Mesenchymal stem cell (in vitro differentiated cells and primary cell): ENCODE data around the gene PLA2G4C.
"Not testable (repeated sequence)": the region's sequence is repeated elsewhere in the genome, so short reads cannot be mapped to it uniquely, and the experiment has no call there.

Experiments used
- DNase-seq: peaks from one replicate; pipeline ENCODE4 v3.0.0-alpha.2; 2013
- H2AFZ ChIP-seq: one replicate; pipeline ENCODE4 v1.6.1; 2013; ENCODE audit warnings: low read depth, mild to moderate bottlenecking, control low read depth, inconsistent platforms, low read length, moderate library complexity
- H2AK5ac ChIP-seq: 2 replicates; pipeline ENCODE4 v1.6.1; 2013; ENCODE audit warnings: low read length, moderate library complexity, mild to moderate bottlenecking, inconsistent platforms; ENCODE audit not compliant: severe bottlenecking
- H2BK120ac ChIP-seq: one replicate; pipeline ENCODE4 v1.6.1; 2013; ENCODE audit warnings: low read depth, mild to moderate bottlenecking, inconsistent platforms, low read length, moderate library complexity
- H2BK12ac ChIP-seq, 2 experiments: one replicate each; pipeline ENCODE4 v1.6.1; 2013; ENCODE audit warnings: inconsistent platforms in 2 of 2, low read length in 2 of 2, mild to moderate bottlenecking in 2 of 2, moderate library complexity in 2 of 2, control low read depth in 1 of 2
- H2BK15ac ChIP-seq: one replicate; pipeline ENCODE4 v1.6.1; 2013; ENCODE audit warnings: mild to moderate bottlenecking, low read depth, inconsistent platforms; ENCODE audit not compliant: poor library complexity, severe bottlenecking
- H2BK5ac ChIP-seq: 2 replicates; pipeline ENCODE4 v1.6.1; 2013; ENCODE audit warnings: low read depth, mild to moderate bottlenecking, low read length, control low read depth, inconsistent platforms; ENCODE audit not compliant: poor library complexity, severe bottlenecking
- H3K14ac ChIP-seq, 2 experiments: one replicate each; pipeline ENCODE4 v1.6.1; 2013; ENCODE audit warnings: inconsistent platforms in 2 of 2, low read length in 2 of 2, control low read depth in 1 of 2, mild to moderate bottlenecking in 1 of 2, moderate library complexity in 1 of 2
- H3K18ac ChIP-seq, 2 experiments: one replicate each; pipeline ENCODE4 v1.6.1; 2013; ENCODE audit warnings: inconsistent platforms in 2 of 2, low read length in 2 of 2, control low read depth in 1 of 2, low read depth in 1 of 2, mild to moderate bottlenecking in 1 of 2
- H3K23ac ChIP-seq, 2 experiments: one replicate each; pipeline ENCODE4 v1.6.1; 2013; ENCODE audit warnings: inconsistent platforms in 2 of 2, low read length in 2 of 2, mild to moderate bottlenecking in 2 of 2, moderate library complexity in 2 of 2, control low read depth in 1 of 2
- H3K27ac ChIP-seq: 2 replicates; pipeline ENCODE4 v1.5.1; 2013; ENCODE audit warnings: mild to moderate bottlenecking, moderate library complexity, low read length, control low read depth, inconsistent platforms; ENCODE audit not compliant: poor library complexity, severe bottlenecking
- H3K27me3 ChIP-seq, 2 experiments: 2 replicates each; pipeline versions ENCODE4 v1.6.1 to v1.7.0; 2013; ENCODE audit warnings: low read length in 2 of 2, mild to moderate bottlenecking in 2 of 2, moderate library complexity in 2 of 2, control low read depth in 1 of 2, inconsistent platforms in 1 of 2; ENCODE audit not compliant: control insufficient read depth in 1 of 2, insufficient read depth in 1 of 2
- H3K36me3 ChIP-seq, 2 experiments: 2 replicates each; pipeline versions ENCODE4 v1.6.1 to v1.7.0; 2013; ENCODE audit warnings: low read length in 2 of 2, control low read depth in 1 of 2, inconsistent platforms in 1 of 2, low read depth in 1 of 2, mild to moderate bottlenecking in 1 of 2; ENCODE audit not compliant: insufficient read depth in 2 of 2, control insufficient read depth in 1 of 2
- H3K4ac ChIP-seq, 2 experiments: one replicate each; pipeline ENCODE4 v1.6.1; 2013; ENCODE audit warnings: inconsistent platforms in 2 of 2, low read length in 2 of 2, mild to moderate bottlenecking in 2 of 2, moderate library complexity in 2 of 2, control low read depth in 1 of 2, low read depth in 1 of 2
- H3K4me1 ChIP-seq: 2 replicates; pipeline ENCODE4 v1.6.1; 2013; ENCODE audit warnings: low read depth, low read length, control low read depth; ENCODE audit not compliant: control insufficient read depth, insufficient read depth
- H3K4me2 ChIP-seq: 2 replicates; pipeline ENCODE4 v1.6.1; 2013; ENCODE audit warnings: low read length, mild to moderate bottlenecking, inconsistent platforms; ENCODE audit not compliant: poor library complexity, severe bottlenecking
- H3K4me3 ChIP-seq, 2 experiments: 2 replicates each; pipeline versions ENCODE4 v1.5.1 to v1.7.0; 2013; ENCODE audit warnings: low read length in 2 of 2, mild to moderate bottlenecking in 2 of 2, control low read depth in 1 of 2, low read depth in 1 of 2; ENCODE audit not compliant: insufficient read depth in 1 of 2
- H3K79me1 ChIP-seq: replicated peaks from 2 replicates; pipeline ENCODE4 v1.6.1; 2013; ENCODE audit warnings: mild to moderate bottlenecking, control low read depth, low read length, inconsistent platforms; ENCODE audit not compliant: poor library complexity, severe bottlenecking
- H3K9ac ChIP-seq: 2 replicates; pipeline ENCODE4 v1.7.0; 2013; ENCODE audit warnings: mild to moderate bottlenecking, low read length, moderate library complexity
- H3K9me3 ChIP-seq: 2 replicates; pipeline ENCODE4 v1.7.0; 2013; ENCODE audit warnings: mild to moderate bottlenecking, low read length; ENCODE audit not compliant: control insufficient read depth
- H4K8ac ChIP-seq: one replicate; pipeline ENCODE4 v1.6.1; 2013; ENCODE audit warnings: inconsistent platforms, mild to moderate bottlenecking, low read length, moderate library complexity
- H4K91ac ChIP-seq: one replicate; pipeline ENCODE4 v1.6.1; 2013; ENCODE audit warnings: mild to moderate bottlenecking, low read length, inconsistent platforms
- WGBS: methylation state at CpG from one replicate; pipeline ENCODE4 v1.1.7; 2013; ENCODE audit warnings: mixed read lengths; 5-methylcytosine and 5-hydroxymethylcytosine counted together

PLA2G4C gene

GRCh38 chr19:48085076-48085475 is 25.5 kb downstream of the PLA2G4C start:
- no peak overlapping the region for H3K23ac ChIP-seq
- 62% methylated on average over 3 of the region's 3 CpGs for WGBS
- H2BK120ac ChIP-seq = no peak overlapping the region
- no peaks in the 10 kb centered on the region for H3K79me1 ChIP-seq
- no peak overlapping the region for H3K18ac ChIP-seq
- H4K91ac ChIP-seq = no peak overlapping the region
- no peak overlapping the region for H3K9ac ChIP-seq
- no peak overlapping the region for H3K4ac ChIP-seq
- H3K27me3 ChIP-seq = peaks cover 20 to 68% of the 10 kb centered on the region in 2 experiments
- H2BK15ac ChIP-seq = no peak overlapping the region
- no peak overlapping the region for H2BK12ac ChIP-seq
- no peak overlapping the region for H3K4me2 ChIP-seq
- H4K8ac ChIP-seq = no peak overlapping the region
- H3K9me3 ChIP-seq = peaks cover 23% of the 10 kb centered on the region
- no peak overlapping the region for H2AFZ ChIP-seq
- H3K36me3 ChIP-seq = no peaks in the 10 kb centered on the region
- H3K14ac ChIP-seq = no peak overlapping the region
- H3K4me1 ChIP-seq = no peaks in the 10 kb centered on the region
- H3K4me3 ChIP-seq = no peak overlapping the region
- H3K27ac ChIP-seq = no peak overlapping the region
- H2BK5ac ChIP-seq = no peak overlapping the region
- H2AK5ac ChIP-seq = no peak overlapping the region
- no peak for DNase-seq

DNA sequence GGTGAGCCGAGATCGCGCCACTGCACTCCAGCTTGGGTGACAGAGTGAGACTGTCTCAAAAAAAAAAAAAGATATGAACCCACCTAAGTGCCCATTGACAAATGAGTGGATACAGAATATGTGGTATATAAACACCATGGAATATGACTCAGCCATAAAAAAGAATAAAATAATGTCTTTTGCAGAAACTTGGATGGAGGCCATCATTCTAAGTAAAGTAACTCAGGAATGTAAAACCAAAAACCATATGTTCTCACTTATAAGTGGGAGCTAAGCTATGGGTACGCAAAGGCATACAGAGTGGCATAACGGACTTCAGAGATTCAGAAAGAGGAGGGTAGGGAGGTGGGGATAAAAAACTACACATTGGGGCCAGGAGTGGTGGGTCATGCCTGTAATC is 29.5 kb downstream of the PLA2G4C start:
- no peak overlapping the region for H2BK15ac ChIP-seq
- H3K4me2 ChIP-seq = no peak overlapping the region
- no peak overlapping the region for H2AK5ac ChIP-seq
- DNase-seq = no peak
- H2BK120ac ChIP-seq = no peak overlapping the region
- no peaks in the 10 kb centered on the region for H3K79me1 ChIP-seq
- H2BK12ac ChIP-seq = no peak overlapping the region
- H4K91ac ChIP-seq = no peak overlapping the region
- no peaks in the 10 kb centered on the region for H3K4me1 ChIP-seq
- H3K4me3 ChIP-seq = no peak overlapping the region
- H3K4ac ChIP-seq = no peak overlapping the region
- no peak overlapping the region for H4K8ac ChIP-seq
- H3K27ac ChIP-seq = no peak overlapping the region
- peaks cover 9 to 41% of the 10 kb centered on the region in 2 experiments for H3K27me3 ChIP-seq
- no peak overlapping the region for H3K23ac ChIP-seq
- WGBS = 93% methylated on average over 3 of the region's 5 CpGs
- H3K14ac ChIP-seq = no peak overlapping the region
- peaks cover 24% of the 10 kb centered on the region for H3K9me3 ChIP-seq
- no peak overlapping the region for H3K18ac ChIP-seq
- no peaks in the 10 kb centered on the region for H3K36me3 ChIP-seq
- no peak overlapping the region for H2BK5ac ChIP-seq
- H2AFZ ChIP-seq = no peak overlapping the region
- H3K9ac ChIP-seq = no peak overlapping the region

DNA sequence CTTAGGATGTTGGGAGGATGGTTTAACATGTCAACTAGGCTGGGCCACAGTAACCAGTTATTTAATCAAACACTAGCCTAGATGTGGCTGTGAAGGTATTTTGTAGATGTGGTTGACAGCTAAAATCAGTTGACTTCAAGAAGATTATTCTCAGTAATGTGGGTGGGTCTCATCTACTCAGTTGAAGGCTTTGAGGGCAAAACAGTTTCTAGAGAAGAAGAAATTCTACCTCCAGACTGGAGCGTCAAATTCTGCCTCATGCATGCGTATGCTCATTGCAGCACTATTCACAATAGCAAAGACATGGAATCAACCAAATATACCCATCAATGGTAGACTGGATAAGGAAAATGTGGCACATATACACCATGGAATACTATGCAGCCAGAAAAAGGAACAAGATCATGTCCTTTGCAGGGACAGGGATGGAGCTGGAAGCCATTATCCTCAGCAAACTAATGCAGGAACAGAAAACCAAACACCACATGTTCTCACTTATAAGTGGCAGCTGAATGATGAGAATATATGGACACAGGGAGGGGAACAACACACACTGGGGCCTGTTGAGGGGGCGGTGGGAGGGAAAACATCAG is 40.3 kb downstream of the PLA2G4C start:
- not testable (repeated sequence) for H2BK5ac ChIP-seq, H3K36me3 ChIP-seq, H3K4ac ChIP-seq, H3K23ac ChIP-seq, H3K79me1 ChIP-seq, H4K8ac ChIP-seq, H2AK5ac ChIP-seq, H3K27ac ChIP-seq, H3K4me1 ChIP-seq, H3K9ac ChIP-seq, H2AFZ ChIP-seq, H3K18ac ChIP-seq, H4K91ac ChIP-seq, H3K4me3 ChIP-seq, H2BK12ac ChIP-seq, H2BK15ac ChIP-seq, H2BK120ac ChIP-seq, H3K9me3 ChIP-seq, H3K4me2 ChIP-seq, H3K14ac ChIP-seq, DNase-seq
- WGBS = 63% methylated on average over 3 of the region's 3 CpGs
- peaks cover 0 to 16% of the 10 kb centered on the region in 2 experiments for H3K27me3 ChIP-seq

DNA sequence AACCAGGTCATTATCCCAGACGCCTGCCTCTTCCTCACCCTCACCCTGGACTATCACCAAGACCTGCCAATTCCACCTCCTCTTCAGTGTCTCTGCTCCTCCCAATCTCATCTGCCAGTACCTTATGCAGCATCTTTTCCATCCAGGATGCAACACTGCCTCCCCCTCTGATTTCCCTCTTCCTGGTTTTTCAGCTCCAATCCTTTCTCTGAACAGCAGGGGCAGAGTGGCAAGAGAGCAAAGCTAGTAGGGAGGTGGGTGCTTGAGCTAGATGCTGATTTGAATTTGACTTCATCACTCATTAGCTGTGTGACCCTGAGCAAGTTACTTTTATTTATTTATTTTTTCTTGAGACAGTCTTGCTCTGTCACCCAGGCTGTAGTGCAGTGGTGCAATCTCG is 41.2 kb downstream of the PLA2G4C start:
- Histone ChIP-seq H3K27me3 (peaks cover 0 to 14% of the 10 kb centered on the region in 2 experiments), H4K91ac (no peak overlapping the region), H3K9ac (no peak overlapping the region), H2BK12ac (no peak overlapping the region), H3K18ac (no peak overlapping the region), H4K8ac (no peak overlapping the region), H2BK5ac (no peak overlapping the region), H3K4ac (no peak overlapping the region), H3K14ac (no peak overlapping the region), H3K36me3 (no peaks in the 10 kb centered on the region), H3K4me3 (no peak overlapping the region), H3K27ac (no peak overlapping the region), H2BK15ac (no peak overlapping the region), H3K4me1 (no peaks in the 10 kb centered on the region), H3K79me1 (no peaks in the 10 kb centered on the region), H3K4me2 (no peak overlapping the region), H2BK120ac (no peak overlapping the region), H3K9me3 (peaks cover 3% of the 10 kb centered on the region), H3K23ac (no peak overlapping the region), H2AFZ (no peak overlapping the region), H2AK5ac (no peak overlapping the region)
- DNase-seq = no peak
- 77% methylated on average over 2 of the region's 2 CpGs for WGBS
